Measurements from ENCODE around the gene PSMD10.
A peak's percentile ranks its signal among the peaks of the same experiment; 100 is the strongest.

PSMD10 gene

GRCh38 chrX:108091264-108091877 lies at the start of gene PSMD10, which contains the start of gene ATG4A:
Gene PSMD10 (minus strand): TSS chrX:108091542. CDS start chrX:108091520, 22 bp downstream.
Gene ATG4A (plus strand): TSS chrX:108091778. CDS start chrX:108091827, 49 bp downstream.
- DNase-seq, result peak; percentile 71 to 74

- DNase-seq, result no peak
Observed at GRCh38 chrX:108138814-108139702, 47.7 kb upstream of the PSMD10 start.

GRCh38 chrX:108134724-108135123 lies 43.4 kb upstream of the PSMD10 start:
- no peak for DNase-seq

- no peak for DNase-seq
Observed at GRCh38 chrX:108132876-108133275, 41.5 kb upstream of the PSMD10 start.

- no peak for DNase-seq
Observed at GRCh38 chrX:108132034-108132433, 40.7 kb upstream of the PSMD10 start.

- no peak for DNase-seq
Observed at GRCh38 chrX:108131471-108131870, 40.1 kb upstream of the PSMD10 start.

GRCh38 chrX:108130889-108131288 lies 39.5 kb upstream of the PSMD10 start:
- DNase-seq, result no peak

- DNase-seq, result no peak
Observed at GRCh38 chrX:108127152-108127551, 35.8 kb upstream of the PSMD10 start.

- DNase-seq, result no peak
Observed at GRCh38 chrX:108126661-108127060, 35.3 kb upstream of the PSMD10 start.

GRCh38 chrX:108123591-108124366 lies 32.4 kb upstream of the PSMD10 start:
- no peak for DNase-seq

GRCh38 chrX:108122748-108123147 lies 31.4 kb upstream of the PSMD10 start:
- DNase-seq, result no peak

GRCh38 chrX:108121291-108121690 lies 29.9 kb upstream of the PSMD10 start:
- no peak for DNase-seq

GRCh38 chrX:108117988-108118387 lies 26.6 kb upstream of the PSMD10 start:
- no peak for DNase-seq

GRCh38 chrX:108114541-108114940 lies 23.2 kb upstream of the PSMD10 start:
- DNase-seq, result no peak

- DNase-seq, result no peak
Observed at GRCh38 chrX:108105473-108105872, 14.1 kb upstream of the PSMD10 start.

GRCh38 chrX:108097380-108097779 lies 6.0 kb upstream of the PSMD10 start:
- no peak for DNase-seq

GRCh38 chrX:108091878-108092291 lies 543 bp upstream of the PSMD10 start:
- DNase-seq, result no peak

- no peak for DNase-seq
Observed at GRCh38 chrX:108090491-108091263, 665 bp downstream of the PSMD10 start.

GRCh38 chrX:108088511-108088910 lies 2.8 kb downstream of the PSMD10 start:
- DNase-seq, result no peak

GRCh38 chrX:108087792-108088191 lies 3.5 kb downstream of the PSMD10 start:
- no peak for DNase-seq

GRCh38 chrX:108081110-108081509 lies 10.2 kb downstream of the PSMD10 start:
- DNase-seq, result no peak

GRCh38 chrX:108072746-108073145 lies 18.6 kb downstream of the PSMD10 start:
- no peak for DNase-seq

GRCh38 chrX:108071578-108071977 lies 19.8 kb downstream of the PSMD10 start:
- DNase-seq, result no peak

Measured in stimulated activated CD4-positive, alpha-beta T cell treated with anti-CD3 and anti-CD28 coated beads, Interleukin-2, amount 100 ng/mL, for 48 hours (primary cell).